Liver (tissue), 3 donors: ENCODE data around the gene KDM5A.

Experiments used
- ATF3 ChIP-seq: IDR thresholded peaks from 2 replicates; pipeline ENCODE4 v1.6.1; 2016; ENCODE audit warnings: antibody characterized with exemption
- CTCF ChIP-seq: fragments of 150-350 bp; IDR thresholded peaks from 2 replicates; pipeline ENCODE4 v1.5.1; 2017; ENCODE audit warnings: improper control_type of control experiment, low read depth, low read length; ENCODE audit not compliant: missing input control
- GABPA ChIP-seq, 2 donors: IDR thresholded peaks in 1 of 2; conservative IDR thresholded peaks in 1 of 2; 2 replicates each; pipeline ENCODE4 v1.6.1; 2016; ENCODE audit warnings: antibody characterized with exemption in 2 of 2, mild to moderate bottlenecking in 1 of 2, moderate library complexity in 1 of 2
- JUND ChIP-seq, 2 donors: IDR thresholded peaks; 2 replicates each; pipeline ENCODE4 v1.6.1; 2016; ENCODE audit warnings: antibody characterized with exemption in 2 of 2
- MAX ChIP-seq: IDR thresholded peaks from 2 replicates; pipeline ENCODE4 v1.6.1; 2016; ENCODE audit warnings: antibody characterized with exemption
- RAD21 ChIP-seq, 2 donors: IDR thresholded peaks; 2 replicates each; pipeline ENCODE4 v1.6.1; 2016; ENCODE audit warnings: antibody characterized with exemption in 2 of 2, mild to moderate bottlenecking in 2 of 2
- REST ChIP-seq: IDR thresholded peaks from 2 replicates; pipeline ENCODE4 v1.6.1; 2016; ENCODE audit warnings: antibody characterized with exemption, mild to moderate bottlenecking
- TAF1 ChIP-seq: conservative IDR thresholded peaks from 2 replicates; pipeline ENCODE4 v1.6.1; 2016; ENCODE audit warnings: antibody characterized with exemption, mild to moderate bottlenecking
- YY1 ChIP-seq: IDR thresholded peaks from 2 replicates; pipeline ENCODE4 v1.6.1; 2016; ENCODE audit warnings: antibody characterized with exemption, mild to moderate bottlenecking
- donor health status: healthy.
- donor health status: healthy.

- TF ChIP-seq TAF1: no peak
- no peak for TF ChIP-seq JUND (IDR thresholded peaks at IDR 0.05)
- TF ChIP-seq CTCF: peak; percentile 51
- no peak for TF ChIP-seq ATF3
- no peak for TF ChIP-seq REST
- TF ChIP-seq GABPA (IDR thresholded peaks at IDR 0.05 in 1 of 2, conservative IDR thresholded peaks at IDR 0.05 in 1 of 2): no peak
- no peak for TF ChIP-seq YY1
- peak; percentile 72 to 77 for TF ChIP-seq RAD21 (IDR thresholded peaks at IDR 0.05)
- no peak for TF ChIP-seq MAX
Measured at GRCh38 chr12:321606-322326, 67.4 kb downstream of the KDM5A start.
